Stimulated activated CD4-positive, alpha-beta T cell treated with anti-CD3 and anti-CD28 coated beads, Interleukin-1b, Interleukin-23, amount 100 ng/mL, for 48 hours (primary cell): ENCODE results near the gene SLC16A2.
A peak's percentile ranks its signal among the peaks of the same experiment; 100 is the strongest.
"Not testable (repeated sequence)": the region's sequence is repeated elsewhere in the genome, so short reads cannot be mapped to it uniquely, and the experiment has no call there.

Experiments used
- DNase-seq: peaks from one replicate; pipeline ENCODE4 v3.0.0-alpha.2; 2020

SLC16A2 gene

GRCh38 chrX:74510401-74510800 lies 89.1 kb downstream of the SLC16A2 start:
- DNase-seq, result no peak

GRCh38 chrX:74511704-74512103 lies 90.4 kb downstream of the SLC16A2 start:
- DNase-seq, result no peak

GRCh38 chrX:74514384-74514783 lies 93.1 kb downstream of the SLC16A2 start:
- no peak for DNase-seq

- no peak for DNase-seq
Measured at GRCh38 chrX:74515356-74515755, 94.1 kb downstream of the SLC16A2 start.

- DNase-seq, result not testable (repeated sequence)
Measured at GRCh38 chrX:74516013-74516412, 94.7 kb downstream of the SLC16A2 start.

- no peak for DNase-seq
Measured at GRCh38 chrX:74519870-74520269, 98.6 kb downstream of the SLC16A2 start.

GRCh38 chrX:74520291-74520690 lies 99.0 kb downstream of the SLC16A2 start:
- no peak for DNase-seq

- no peak for DNase-seq
Measured at GRCh38 chrX:74520896-74521295, 99.6 kb downstream of the SLC16A2 start.

- no peak for DNase-seq
Measured at GRCh38 chrX:74521961-74522751, 100.9 kb downstream of the SLC16A2 start.

GRCh38 chrX:74523224-74523623 lies 101.9 kb downstream of the SLC16A2 start:
- no peak for DNase-seq

GRCh38 chrX:74523870-74524735 lies 102.8 kb downstream of the SLC16A2 start:
- no peak for DNase-seq

- no peak for DNase-seq
Measured at GRCh38 chrX:74525116-74525515, 103.8 kb downstream of the SLC16A2 start.

GRCh38 chrX:74526764-74527163 lies 105.5 kb downstream of the SLC16A2 start:
- no peak for DNase-seq

- DNase-seq, result no peak
Measured at GRCh38 chrX:74527350-74527749, 106.1 kb downstream of the SLC16A2 start.

GRCh38 chrX:74529311-74529710 lies 108.0 kb downstream of the SLC16A2 start:
- no peak for DNase-seq

- no peak for DNase-seq
Measured at GRCh38 chrX:74531081-74531480, 109.8 kb downstream of the SLC16A2 start.

- DNase-seq, result peak; percentile 30
Measured at GRCh38 chrX:74534569-74535038, 113.3 kb downstream of the SLC16A2 start.

GRCh38 chrX:74535086-74535407 lies 113.8 kb downstream of the SLC16A2 start:
- DNase-seq, result no peak

GRCh38 chrX:74535408-74536151 lies 114.3 kb downstream of the SLC16A2 start:
- DNase-seq, result peak; percentile 33

GRCh38 chrX:74536152-74536831 lies 115.0 kb downstream of the SLC16A2 start:
- peak; percentile 25 for DNase-seq

- no peak for DNase-seq
Measured at GRCh38 chrX:74536832-74537371, 115.6 kb downstream of the SLC16A2 start.

GRCh38 chrX:74540635-74541249 lies 119.4 kb downstream of the SLC16A2 start:
- DNase-seq, result peak; percentile 24
